DOHH2 (cell line): ENCODE measurements around the gene ST8SIA6.

ENCODE experiments used
- CTCF ChIP-seq: fragments of 200-600 bp; sonication (generic); IDR thresholded peaks from one replicate; pipeline ENCODE4 v1.5.1; 2014; ENCODE audit warnings: antibody characterized with exemption, mild to moderate bottlenecking, low read depth, low read length; ENCODE audit not compliant: poor library complexity, severe bottlenecking
- EZH2phosphoT487 ChIP-seq: fragments of 200-600 bp; sonication (generic); IDR thresholded peaks from 2 replicates; pipeline ENCODE4 v1.6.1; 2017; ENCODE audit warnings: borderline replicate concordance, mild to moderate bottlenecking, antibody characterized with exemption, low read length, moderate library complexity, mixed read lengths

DNA sequence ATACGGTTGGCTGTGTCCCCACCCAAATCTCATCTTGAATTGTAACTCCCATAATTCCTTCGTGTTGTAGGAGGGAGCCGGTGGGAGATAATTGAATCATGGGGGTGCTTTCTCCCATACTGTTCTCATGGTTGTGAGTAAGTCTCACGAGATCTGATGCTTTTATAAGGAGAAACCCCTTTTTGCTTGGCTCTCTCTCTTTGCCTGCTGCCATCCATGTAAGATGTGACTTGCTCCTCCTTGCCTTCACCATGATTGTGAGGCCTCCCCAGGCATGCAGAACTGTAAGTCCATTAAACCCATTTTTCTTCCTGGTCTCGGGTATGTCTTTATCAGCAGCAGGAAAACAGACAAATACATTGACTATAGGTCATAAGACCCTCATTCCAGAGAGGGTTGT lies 15.9 kb upstream of the ST8SIA6 start:
- TF ChIP-seq CTCF (no peak), EZH2phosphoT487 (no peak)
